Activated naive CD4-positive, alpha-beta T cell treated with anti-CD3 and anti-CD28 coated beads, Interleukin-2, amount 50 U/mL, for 72 hours (primary cell): ENCODE data around the gene BCORL1. TPM values are rescaled to one million over a fixed set of nuclear protein-coding genes. Genes with fewer than 3 reads are reported as not detected.
A peak's percentile ranks its signal among the peaks of the same experiment; 100 is the strongest.

Experiments used
- ATAC-seq, 2 donors: fragments of 150-1000 bp; cut with Tn5 transposase; 2 replicates each; pipeline ENCODE4 v1.10.0; 2021; ENCODE audit warnings: mild to moderate bottlenecking in 2 of 2, moderate library complexity in 2 of 2
- DNase-seq, 2 donors: peaks; one replicate each; pipeline ENCODE4 v3.0.0; 2021 to 2022; ENCODE audit warnings: low spot score in 2 of 2
- H3K27ac Mint-ChIP-seq, 2 donors: one replicate each; pipeline ENCODE4 v1.8.0; 2022; ENCODE audit warnings: mild to moderate bottlenecking in 2 of 2, mixed read lengths in 2 of 2
- H3K36me3 Mint-ChIP-seq, 2 donors: one replicate each; pipeline ENCODE4 v1.8.0; 2022; ENCODE audit warnings: mixed read lengths in 2 of 2
- H3K9me3 Mint-ChIP-seq, 2 donors: one replicate each; pipeline ENCODE4 v1.8.0; 2022; ENCODE audit warnings: mixed read lengths in 2 of 2
- total RNA-seq, 2 donors: library from RNA; stranded (reverse); gene quantifications; one replicate each; pipeline ENCODE4 v1.2.3, GENCODE V29; 2022

Gene BCORL1
- total RNA-seq, 2 donors from 2014 or later, result 5.9 to 10.0 TPM

DNA sequence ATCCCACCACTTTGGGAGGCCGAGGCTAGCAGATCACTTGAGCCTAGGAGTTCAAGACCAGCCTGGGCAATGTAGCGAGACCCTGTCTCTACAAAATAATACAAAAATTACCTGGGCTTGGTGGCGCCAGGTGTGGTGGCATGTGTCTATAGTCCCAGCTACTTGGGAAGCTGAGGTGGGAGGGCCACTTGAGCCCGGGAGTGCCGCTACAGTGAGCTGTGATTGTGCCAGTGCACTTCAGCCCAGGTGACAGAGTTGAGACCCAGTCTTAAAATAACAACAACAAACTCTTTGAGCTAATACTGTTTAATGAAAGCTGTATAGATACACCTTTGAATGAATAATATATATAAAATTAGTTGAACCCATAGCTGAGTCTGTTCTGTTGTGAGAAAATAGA lies 9.7 kb downstream of the BCORL1 start:
- no peak for DNase-seq
- Mint-ChIP-seq H3K27ac (no peak overlapping the region), H3K36me3 (no peaks in the 10 kb centered on the region), H3K9me3 (no peaks in the 10 kb centered on the region)
- no peak for ATAC-seq

DNA sequence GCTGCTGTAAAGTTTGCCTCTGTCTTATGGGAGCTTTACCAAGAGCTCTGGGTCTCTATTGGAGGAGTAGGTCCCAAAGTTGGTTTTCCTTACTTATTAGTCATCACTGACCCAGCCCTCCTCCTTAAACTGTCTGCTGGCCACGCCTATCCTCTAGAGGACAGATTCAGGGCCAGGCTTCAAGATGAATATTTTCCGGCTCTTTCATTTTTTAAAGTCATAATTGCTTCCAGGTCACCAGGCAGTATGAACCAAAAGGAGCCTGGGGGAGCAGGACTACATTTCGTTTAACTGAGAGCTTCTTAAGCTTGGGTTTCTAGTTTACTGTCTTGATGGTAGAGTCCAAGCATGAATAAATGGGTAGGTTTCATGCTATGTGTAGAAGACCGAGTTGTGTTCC lies 13.7 kb downstream of the BCORL1 start:
- Mint-ChIP-seq H3K27ac (no peak overlapping the region), H3K9me3 (no peaks in the 10 kb centered on the region), H3K36me3 (no peaks in the 10 kb centered on the region)
- ATAC-seq, result no peak
- no peak for DNase-seq

DNA sequence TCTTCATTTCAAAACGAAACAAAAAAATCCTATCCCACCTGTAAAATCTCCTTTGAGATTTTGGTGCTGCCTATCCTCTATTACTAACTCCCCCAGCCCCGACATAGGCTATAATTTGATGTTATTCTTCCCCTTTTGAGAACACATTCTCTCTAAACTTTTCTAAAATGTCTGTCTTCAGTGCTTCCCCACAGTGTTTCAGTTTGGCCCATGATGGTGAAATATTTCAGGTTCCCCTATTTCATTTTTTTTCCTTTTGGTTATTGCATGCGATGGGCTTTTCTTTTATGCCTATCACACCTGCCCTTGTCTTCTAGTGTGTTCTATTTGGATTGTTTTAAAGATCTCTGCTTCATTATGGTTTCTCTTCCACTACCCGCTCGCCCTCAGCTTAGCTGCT lies 14.7 kb downstream of the BCORL1 start:
- H3K36me3 Mint-ChIP-seq, result no peaks in the 10 kb centered on the region
- no peak for ATAC-seq
- no peak for DNase-seq
- H3K27ac Mint-ChIP-seq, result no peak overlapping the region
- H3K9me3 Mint-ChIP-seq, result no peaks in the 10 kb centered on the region

DNA sequence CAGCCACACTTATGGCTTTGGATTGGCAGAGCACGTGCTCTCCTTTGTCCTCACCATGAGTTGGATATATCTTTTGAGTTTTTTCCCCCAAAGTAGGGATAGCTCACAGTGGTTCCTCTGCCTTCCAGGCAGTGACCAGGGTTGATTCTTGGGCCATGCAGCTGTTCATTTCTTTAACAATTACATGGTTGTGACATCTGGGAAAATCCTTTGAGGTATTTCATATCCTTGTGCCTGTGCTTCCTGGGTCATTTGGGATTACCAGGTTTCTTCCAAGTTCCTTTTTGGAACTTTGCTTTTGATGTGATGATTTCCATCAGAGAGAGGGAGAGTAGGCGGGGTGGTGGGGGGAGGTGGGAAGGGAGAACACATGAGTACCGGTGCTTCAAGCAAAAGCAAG lies 15.6 kb downstream of the BCORL1 start:
- H3K36me3 Mint-ChIP-seq, result no peaks in the 10 kb centered on the region
- no peak for DNase-seq
- no peaks in the 10 kb centered on the region for H3K9me3 Mint-ChIP-seq
- no peak overlapping the region for H3K27ac Mint-ChIP-seq
- ATAC-seq, result no peak

DNA sequence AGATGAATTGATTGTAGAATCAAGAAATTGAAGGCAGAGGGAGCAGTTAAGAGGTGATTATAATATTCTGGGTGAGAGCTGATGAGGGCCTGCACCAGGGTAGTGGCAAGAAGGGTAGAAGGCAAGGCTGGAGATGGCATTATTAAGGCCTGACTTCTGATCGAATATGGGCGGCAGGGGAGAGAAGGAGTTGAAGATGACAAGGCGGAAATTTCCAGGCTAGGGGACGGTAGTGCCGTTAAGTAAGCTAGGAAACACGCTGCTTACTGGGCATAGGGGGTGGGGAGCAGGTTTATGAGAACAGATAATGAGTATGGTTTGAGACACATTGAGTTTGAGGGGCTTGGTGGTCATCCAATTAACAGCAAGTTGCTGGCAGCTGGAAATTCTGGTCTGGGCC lies 19.5 kb downstream of the BCORL1 start:
- Mint-ChIP-seq H3K9me3 (no peaks in the 10 kb centered on the region), H3K27ac (peak overlapping the region; percentile 37 to 66), H3K36me3 (no peaks in the 10 kb centered on the region)
- ATAC-seq (no peak), DNase-seq (no peak)

DNA sequence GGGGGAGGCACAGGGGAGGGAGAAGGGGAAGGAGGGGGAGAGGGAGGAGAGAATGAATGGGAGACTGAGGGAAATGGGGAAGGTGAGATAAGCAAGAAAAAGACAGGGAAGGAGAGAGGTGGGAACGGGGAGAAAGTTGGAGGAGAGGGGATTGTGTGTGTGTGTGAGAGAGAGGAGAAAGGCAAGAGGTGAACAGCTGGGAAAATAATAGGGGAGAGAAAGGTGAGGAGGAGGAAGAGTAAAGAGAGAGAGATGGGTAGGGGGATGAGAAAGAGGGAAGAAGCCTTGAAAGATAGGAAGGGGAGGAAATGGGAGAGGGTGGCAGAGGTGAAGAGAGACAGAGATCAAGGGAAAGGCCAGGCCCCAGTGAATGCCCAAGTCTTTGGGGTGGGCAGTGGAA lies 20.1 kb downstream of the BCORL1 start:
- H3K27ac Mint-ChIP-seq, result peak overlapping the region; percentile 26 to 66
- no peaks in the 10 kb centered on the region for H3K36me3 Mint-ChIP-seq
- no peak for ATAC-seq
- DNase-seq, result no peak
- no peaks in the 10 kb centered on the region for H3K9me3 Mint-ChIP-seq

DNA sequence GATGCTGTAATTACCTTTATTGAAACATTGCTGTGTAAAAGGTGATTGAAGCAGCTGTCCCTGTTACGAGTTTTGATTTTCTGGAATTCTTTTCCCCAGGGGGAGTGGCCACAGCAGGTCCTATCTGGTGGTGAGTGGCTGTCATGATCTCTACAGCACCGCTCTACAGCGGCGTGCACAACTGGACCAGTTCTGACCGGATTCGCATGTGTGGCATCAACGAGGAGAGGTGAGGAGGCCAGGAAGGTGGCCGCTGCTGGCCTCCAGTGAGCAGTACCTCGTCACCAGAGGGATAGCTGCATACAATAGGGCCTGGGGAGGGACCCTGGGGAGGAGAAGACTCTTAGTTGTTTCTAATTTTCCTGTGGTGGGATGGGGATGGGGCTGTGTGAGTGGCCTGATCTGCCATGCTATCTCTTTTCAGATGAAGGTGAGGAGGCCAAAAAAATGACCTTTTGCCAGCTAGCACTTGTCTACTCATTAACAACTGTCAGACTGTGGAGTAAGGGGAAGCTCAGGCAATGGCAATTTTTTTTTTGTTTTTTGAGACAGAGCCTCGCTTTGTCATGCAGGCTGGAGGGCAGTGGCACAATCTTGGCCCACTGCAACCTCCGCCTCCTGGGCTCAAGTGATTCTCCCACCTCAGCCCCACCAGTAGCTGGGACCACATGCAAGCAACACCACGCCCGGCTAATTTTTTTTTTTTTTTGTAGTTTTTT lies 22.8 kb downstream of the BCORL1 start:
- no peak overlapping the region for H3K27ac Mint-ChIP-seq
- DNase-seq, result no peak
- no peaks in the 10 kb centered on the region for H3K9me3 Mint-ChIP-seq
- no peaks in the 10 kb centered on the region for H3K36me3 Mint-ChIP-seq
- no peak for ATAC-seq

DNA sequence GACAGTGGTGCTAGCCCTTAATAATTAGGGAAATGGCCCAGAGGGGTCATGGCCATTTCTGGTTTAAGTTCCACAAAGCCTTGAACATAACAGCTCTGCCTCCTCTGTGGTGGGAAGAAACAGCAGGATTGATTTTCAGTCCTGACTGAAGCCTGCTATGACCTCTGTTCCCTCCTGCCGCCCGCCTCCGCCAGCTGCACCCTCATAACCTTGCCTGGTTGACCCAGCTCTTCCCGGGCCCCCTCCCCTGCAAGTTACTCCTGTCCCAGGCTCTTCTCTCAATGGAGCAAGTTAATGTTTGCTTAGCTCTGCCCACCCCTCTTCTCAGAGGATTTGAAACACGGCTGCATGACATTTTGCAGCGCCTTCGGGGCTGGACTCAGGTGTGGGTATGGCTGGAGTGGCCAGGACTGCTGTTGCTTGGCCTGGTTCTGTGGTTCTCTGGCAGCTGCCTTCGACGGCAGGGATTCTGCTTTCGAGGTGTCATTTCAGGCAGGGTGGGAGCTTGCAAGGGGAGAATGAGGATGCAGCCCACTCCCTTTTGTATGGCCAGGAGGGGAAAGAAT lies 27.3 kb downstream of the BCORL1 start:
- Mint-ChIP-seq H3K27ac (no peak overlapping the region), H3K36me3 (no peaks in the 10 kb centered on the region), H3K9me3 (no peaks in the 10 kb centered on the region)
- ATAC-seq, result no peak
- DNase-seq, result no peak

DNA sequence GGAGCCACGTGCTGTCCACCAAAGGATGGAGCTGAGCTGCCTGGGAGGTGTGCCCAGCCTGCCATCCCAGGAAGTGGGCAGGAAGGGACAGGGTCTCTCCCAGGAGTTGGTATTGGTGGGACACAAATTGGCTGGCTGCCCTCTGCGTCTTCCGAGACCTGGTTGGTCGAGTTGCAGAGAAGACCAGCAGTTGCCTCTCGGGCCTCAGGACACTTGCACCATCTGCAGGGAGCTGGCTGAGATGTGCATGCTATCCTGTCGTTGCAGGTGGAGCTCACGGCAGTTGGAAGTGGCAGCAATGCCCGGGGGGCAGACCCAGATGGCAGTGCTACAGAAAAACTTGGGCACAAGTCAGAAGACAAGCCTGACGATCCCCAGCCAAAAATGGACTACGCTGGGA lies 30.2 kb downstream of the BCORL1 start:
- peaks cover 0 to 5% of the 10 kb centered on the region in 2 donors for H3K36me3 Mint-ChIP-seq
- no peak overlapping the region for H3K27ac Mint-ChIP-seq
- no peaks in the 10 kb centered on the region for H3K9me3 Mint-ChIP-seq
- DNase-seq (no peak), ATAC-seq (no peak)

DNA sequence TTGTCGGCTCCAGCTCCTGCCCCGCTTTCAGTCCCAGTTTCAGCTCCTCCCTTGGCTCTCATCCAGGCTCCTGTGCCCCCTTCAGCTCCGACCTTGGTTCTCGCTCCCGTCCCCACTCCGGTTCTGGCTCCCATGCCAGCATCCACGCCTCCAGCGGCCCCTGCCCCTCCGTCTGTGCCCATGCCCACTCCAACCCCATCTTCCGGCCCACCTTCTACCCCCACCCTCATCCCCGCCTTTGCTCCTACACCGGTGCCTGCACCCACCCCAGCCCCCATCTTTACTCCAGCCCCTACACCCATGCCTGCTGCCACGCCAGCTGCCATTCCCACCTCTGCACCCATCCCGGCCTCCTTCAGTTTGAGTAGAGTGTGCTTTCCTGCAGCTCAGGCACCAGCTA lies 31.2 kb downstream of the BCORL1 start:
- DNase-seq (no peak), ATAC-seq (no peak)
- H3K36me3 Mint-ChIP-seq, result peaks cover 0 to 5% of the 10 kb centered on the region in 2 donors
- H3K9me3 Mint-ChIP-seq, result no peaks in the 10 kb centered on the region
- H3K27ac Mint-ChIP-seq, result no peak overlapping the region

DNA sequence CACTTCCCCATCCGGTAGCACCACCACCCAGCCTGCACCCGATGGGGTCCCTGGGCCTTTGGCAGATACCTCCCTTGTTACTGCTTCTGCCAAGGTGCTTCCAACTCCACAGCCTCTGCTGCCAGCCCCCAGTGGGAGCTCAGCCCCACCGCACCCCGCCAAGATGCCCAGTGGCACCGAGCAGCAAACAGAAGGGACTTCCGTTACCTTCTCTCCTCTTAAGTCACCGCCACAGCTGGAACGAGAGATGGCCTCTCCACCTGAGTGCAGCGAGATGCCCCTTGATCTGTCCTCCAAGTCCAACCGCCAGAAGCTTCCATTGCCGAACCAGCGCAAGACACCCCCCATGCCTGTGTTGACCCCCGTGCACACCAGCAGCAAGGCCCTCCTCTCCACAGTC lies 31.9 kb downstream of the BCORL1 start:
- no peaks in the 10 kb centered on the region for H3K9me3 Mint-ChIP-seq
- DNase-seq, result no peak
- peaks cover 0 to 5% of the 10 kb centered on the region in 2 donors for H3K36me3 Mint-ChIP-seq
- H3K27ac Mint-ChIP-seq, result peak overlapping the region in 1 of 2 donors; percentile 90
- ATAC-seq, result no peak

DNA sequence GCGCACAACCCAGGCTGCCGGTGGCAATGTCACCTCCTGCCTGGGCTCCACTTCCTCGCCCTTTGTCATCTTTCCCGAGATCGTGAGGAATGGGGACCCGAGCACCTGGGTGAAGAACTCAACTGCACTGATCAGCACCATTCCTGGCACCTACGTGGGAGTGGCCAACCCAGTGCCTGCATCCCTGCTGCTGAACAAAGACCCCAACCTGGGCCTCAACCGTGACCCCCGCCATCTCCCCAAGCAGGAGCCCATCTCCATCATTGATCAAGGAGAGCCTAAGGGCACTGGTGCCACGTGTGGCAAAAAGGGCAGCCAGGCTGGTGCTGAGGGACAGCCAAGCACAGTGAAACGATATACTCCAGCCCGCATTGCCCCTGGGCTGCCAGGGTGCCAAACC lies 32.3 kb downstream of the BCORL1 start:
- Mint-ChIP-seq H3K27ac (peak overlapping the region in 1 of 2 donors; percentile 90), H3K36me3 (peaks cover 0 to 5% of the 10 kb centered on the region in 2 donors), H3K9me3 (no peaks in the 10 kb centered on the region)
- no peak for DNase-seq
- no peak for ATAC-seq

DNA sequence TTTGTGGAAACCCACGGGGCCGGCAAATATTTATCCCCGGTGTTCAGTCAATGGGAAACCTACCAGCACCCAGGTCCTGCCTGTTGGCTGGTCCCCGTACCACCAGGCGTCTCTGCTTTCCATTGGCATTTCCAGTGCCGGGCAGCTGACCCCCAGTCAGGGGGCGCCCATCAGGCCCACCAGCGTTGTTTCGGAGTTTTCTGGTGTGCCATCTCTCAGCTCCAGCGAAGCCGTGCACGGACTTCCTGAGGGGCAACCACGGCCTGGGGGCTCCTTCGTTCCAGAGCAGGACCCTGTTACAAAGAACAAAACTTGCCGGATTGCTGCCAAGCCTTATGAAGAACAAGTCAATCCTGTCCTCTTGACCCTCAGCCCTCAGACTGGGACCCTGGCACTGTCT lies 32.7 kb downstream of the BCORL1 start:
- DNase-seq, result no peak

DNA sequence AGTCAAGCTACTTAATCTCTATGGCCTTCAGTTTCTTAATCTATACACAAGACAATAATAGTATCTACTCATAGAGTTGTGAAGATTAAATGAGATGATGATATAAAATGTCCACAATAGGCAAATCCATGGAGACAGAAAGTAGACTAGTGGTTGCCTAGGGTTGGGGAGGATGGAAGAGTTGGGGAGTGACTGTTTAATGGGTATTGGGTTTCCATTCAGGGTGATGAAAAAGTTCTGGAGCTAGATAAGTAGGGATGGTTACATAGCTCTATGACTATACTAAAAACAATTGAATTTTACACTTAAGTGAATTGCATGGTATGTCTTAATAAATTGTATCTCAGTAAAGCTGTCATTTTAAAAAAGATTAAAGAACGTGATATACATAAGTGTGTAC lies 35.7 kb downstream of the BCORL1 start:
- ATAC-seq, result no peak

More for the DNA sequence above, 32.7 kb downstream of the BCORL1 start:
- ATAC-seq, result no peak
- Mint-ChIP-seq H3K9me3 (no peaks in the 10 kb centered on the region), H3K27ac (no peak overlapping the region), H3K36me3 (peaks cover 0 to 5% of the 10 kb centered on the region in 2 donors)

DNA sequence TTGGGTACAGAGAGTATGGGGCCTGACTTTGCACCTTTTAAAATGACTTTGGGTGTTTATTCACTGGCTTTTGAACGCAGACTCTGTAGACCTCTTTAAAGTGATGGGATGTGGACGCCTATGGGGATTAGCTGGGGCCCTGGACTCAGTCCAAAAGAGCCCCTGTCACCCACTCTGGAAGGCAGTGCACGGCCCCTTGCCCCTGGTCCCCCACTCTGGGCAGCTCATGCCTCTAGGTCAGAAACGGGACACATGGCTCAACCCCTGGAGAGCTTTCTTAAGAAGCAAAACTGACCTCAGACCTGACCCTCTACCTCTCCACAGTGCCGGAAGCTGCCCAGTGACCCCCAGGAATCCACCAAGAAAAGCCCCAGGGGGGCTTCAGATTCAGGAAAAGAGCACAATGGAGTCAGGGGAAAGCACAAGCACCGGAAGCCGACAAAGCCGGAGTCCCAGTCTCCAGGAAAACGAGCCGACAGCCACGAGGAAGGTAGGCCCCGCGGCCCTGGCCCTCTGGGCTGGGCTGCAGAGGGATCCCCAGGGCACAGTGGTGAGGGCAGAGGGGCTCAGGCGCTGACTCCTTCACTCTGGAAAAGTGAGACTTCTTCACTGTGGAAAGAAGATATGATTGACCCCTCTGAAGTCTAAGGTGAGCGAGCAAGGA lies 38.4 kb downstream of the BCORL1 start:
- DNase-seq (no peak), ATAC-seq (no peak)
- H3K36me3 Mint-ChIP-seq, result peaks cover 0 to 2% of the 10 kb centered on the region in 2 donors
- H3K27ac Mint-ChIP-seq, result no peak overlapping the region
- H3K9me3 Mint-ChIP-seq, result no peaks in the 10 kb centered on the region

More for the DNA sequence above, 35.7 kb downstream of the BCORL1 start:
- Mint-ChIP-seq H3K27ac (no peak overlapping the region), H3K36me3 (peaks cover 0 to 5% of the 10 kb centered on the region in 2 donors), H3K9me3 (no peaks in the 10 kb centered on the region)
- no peak for DNase-seq

DNA sequence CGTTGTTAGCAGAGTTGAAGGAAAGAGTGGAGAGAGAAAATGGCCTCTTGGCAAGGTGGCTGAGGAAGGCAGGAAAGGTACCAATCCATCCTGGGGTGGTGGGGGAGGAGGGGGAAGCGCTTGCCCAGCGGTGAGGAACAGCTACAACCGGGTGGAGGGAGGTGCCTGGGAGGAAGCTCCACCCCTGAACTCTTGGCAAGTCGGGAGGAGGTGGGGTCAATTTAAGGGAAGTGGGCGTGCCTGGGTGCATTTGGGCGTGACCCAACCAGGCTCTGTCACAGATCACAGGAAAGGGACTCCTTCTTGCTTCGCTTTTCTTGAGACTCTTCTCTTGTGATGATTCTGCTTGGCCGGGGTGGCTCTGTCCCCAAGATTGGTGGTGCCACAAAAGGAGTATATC lies 41.7 kb downstream of the BCORL1 start:
- Mint-ChIP-seq H3K36me3 (no peaks in the 10 kb centered on the region), H3K9me3 (no peaks in the 10 kb centered on the region), H3K27ac (peak overlapping the region in 1 of 2 donors; percentile 72)
- peak; percentile 65 to 68 for DNase-seq
- peak; percentile 99 to 100 for ATAC-seq

DNA sequence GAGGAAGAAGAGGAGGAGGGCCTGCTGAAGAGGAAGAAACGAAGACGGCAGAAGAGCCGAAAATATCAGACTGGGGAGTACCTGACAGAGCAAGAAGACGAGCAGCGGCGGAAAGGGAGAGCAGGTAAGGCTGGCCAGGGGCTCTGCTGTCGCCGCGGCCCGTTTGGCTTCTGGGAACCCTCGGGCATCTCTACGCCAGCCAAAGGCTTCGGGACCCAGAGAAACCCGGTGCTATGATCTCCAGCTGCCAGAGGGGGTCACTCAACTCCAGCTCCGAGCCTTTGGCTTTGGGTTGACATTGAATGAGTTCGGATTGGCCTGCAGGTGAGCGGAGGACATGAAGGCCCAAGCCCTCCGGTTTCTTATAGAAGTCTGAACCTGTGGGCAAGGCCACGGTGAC lies 42.8 kb downstream of the BCORL1 start:
- Mint-ChIP-seq H3K9me3 (no peaks in the 10 kb centered on the region), H3K36me3 (no peaks in the 10 kb centered on the region), H3K27ac (no peak overlapping the region)
- no peak for ATAC-seq
- DNase-seq, result no peak

DNA sequence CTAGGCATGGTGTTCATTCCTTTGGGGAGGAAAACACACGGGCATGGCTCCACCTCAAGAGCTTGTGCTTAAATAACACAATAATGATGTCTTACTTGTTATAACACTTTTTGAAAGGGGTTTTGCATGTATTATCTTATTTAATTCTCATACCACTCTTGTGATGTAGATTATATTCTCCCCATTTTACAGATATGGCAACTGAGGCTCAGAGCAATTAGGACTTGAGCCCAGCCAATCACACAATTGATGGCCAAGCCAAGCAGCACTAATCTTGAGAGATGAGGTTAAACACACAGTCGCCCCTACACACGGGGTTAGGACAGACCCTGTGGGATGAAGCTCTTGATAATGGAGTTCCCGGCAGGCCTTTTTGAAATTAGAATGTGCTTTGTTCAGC lies 45.1 kb downstream of the BCORL1 start:
- no peaks in the 10 kb centered on the region for H3K9me3 Mint-ChIP-seq
- no peak overlapping the region for H3K27ac Mint-ChIP-seq
- no peaks in the 10 kb centered on the region for H3K36me3 Mint-ChIP-seq
- ATAC-seq (no peak), DNase-seq (no peak)
